ENCODE measurements around the gene ZNHIT6.

The ZNHIT6 gene

GRCh38 chr1:85624361-85624760 lies 83.9 kb downstream of the ZNHIT6 start:
- in situ Hi-C loops (cut with HindIII; ENCODE audit: low sequenced_read_pairs) = no loop called here

DNA sequence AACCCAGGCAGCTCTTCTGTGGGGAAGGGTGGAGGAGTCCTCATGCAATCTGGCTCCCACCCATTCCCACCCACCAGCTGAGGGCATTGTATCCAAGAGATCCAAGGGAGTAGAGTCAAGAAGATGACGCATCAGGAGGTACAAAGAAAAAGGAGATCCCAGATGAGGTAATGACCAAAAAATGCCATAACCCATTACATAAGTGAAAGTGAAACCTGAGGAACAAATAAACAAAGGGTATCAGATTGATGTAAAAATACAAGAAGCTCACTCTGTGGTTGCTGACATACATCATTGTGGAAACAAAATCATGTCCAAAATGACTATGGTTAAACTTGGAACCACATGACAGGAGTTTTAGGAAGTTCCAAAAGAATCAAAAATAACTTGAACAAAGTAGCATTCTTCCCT lies 85.2 kb downstream of the ZNHIT6 start:
- in situ Hi-C loops (cut with HindIII; ENCODE audit: low sequenced_read_pairs) = no loop called here

DNA sequence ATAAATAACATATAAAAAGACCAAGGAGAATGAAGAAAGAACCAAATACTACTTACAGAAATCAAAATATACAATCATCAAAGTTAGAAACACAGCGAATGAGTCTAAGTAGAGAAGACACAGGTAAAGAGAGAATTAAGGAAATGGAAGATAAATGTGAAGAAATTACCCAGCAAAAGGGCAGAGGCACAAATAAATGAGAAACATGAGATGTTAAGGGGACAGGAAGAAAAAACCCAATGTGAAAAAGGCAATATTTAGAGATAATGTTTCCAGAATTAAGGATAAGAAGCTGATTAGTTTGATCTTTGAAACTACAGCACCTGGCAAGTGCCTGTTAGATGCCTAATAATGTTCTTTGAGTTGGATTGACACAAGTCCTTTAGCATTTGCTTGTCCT lies 86.8 kb downstream of the ZNHIT6 start:
- in situ Hi-C loops (cut with HindIII; ENCODE audit: low sequenced_read_pairs) = no loop called here

DNA sequence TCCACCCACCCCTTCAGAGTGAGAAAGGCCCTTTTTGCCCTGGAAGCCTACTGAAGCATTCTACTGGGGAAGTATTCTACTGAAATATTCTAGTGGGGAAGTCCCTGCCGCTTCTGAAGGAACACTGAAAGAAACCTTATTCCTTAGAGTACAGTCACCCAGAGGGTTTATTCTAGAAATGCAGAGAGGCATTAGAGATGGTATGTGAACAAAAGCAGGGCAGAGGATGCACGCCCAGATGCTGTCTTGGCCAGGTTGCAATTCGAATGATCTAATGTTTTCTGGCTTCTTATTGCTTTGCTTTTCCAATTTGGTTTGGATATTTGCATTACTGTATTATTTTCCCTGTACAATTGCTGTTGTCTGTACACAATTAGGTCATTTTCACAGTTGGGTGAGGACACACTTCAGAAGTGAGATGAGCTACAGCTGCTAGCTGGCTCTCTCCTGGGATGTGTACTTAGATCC lies 90.6 kb downstream of the ZNHIT6 start:
- in situ Hi-C loops (cut with HindIII; ENCODE audit: low sequenced_read_pairs) = no loop called here

GRCh38 chr1:85616736-85617135 lies 91.5 kb downstream of the ZNHIT6 start:
- in situ Hi-C loops (cut with HindIII; ENCODE audit: low sequenced_read_pairs) = no loop called here

DNA sequence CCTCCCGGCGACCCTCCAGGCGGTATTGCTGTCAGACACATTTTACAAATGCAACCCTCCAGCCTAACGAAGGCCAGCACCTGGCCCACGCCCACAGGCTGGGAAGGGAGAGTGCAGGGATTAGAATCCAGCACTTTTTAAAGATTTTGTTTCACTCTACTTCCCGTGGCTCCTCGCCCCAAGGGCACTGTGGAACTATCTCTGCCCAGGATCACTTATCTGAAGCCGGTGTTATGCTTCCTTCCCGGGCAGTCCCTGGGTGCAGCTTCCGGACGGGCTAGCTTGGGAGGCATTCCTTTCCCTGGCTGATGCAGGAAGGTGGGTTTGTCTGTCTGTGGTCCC lies 91.9 kb downstream of the ZNHIT6 start:
- in situ Hi-C loops (cut with HindIII; ENCODE audit: low sequenced_read_pairs) = no loop called here

DNA sequence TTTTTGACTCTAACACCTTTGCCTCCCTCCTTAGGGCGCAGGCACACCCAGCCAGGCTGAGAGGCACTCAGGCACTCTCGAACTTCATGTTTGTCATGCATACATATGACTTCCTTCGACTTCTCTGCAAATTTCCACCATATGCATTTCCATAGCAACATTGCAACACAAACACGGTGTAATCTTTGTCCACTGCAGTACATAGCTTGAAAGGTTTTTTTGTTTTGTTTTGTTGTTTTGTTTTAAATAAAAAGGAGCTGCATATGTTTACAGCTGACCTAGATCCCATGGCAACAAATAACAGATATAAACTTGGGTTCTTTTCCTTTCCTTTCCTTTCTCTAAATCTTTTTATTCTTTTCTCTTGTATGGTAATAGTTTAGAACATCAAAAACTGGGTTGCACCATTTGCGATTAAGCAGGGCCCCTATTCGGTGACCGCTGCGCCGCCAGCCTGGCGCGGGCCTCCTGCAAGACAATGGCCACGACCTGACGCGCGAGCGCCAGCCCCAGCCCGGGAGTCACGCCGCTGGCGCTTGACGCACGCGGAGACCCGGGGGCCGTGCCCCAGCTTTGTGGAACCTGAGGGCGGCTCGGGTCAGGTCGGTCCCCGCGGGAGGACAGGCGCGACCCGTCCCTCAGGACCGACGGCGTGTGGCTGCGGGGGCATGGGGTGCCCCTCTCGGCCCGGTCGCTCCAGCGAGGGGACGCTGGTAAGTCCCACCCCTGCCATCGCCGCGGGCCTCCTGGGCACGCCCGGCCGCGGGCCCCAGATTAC lies 92.5 kb downstream of the ZNHIT6 start:
- in situ Hi-C loops (cut with HindIII; ENCODE audit: low sequenced_read_pairs) = no loop called here

- in situ Hi-C loops (cut with HindIII; ENCODE audit: low sequenced_read_pairs) = no loop called here
Measured at GRCh38 chr1:85612704-85613361, 95.4 kb downstream of the ZNHIT6 start.

DNA sequence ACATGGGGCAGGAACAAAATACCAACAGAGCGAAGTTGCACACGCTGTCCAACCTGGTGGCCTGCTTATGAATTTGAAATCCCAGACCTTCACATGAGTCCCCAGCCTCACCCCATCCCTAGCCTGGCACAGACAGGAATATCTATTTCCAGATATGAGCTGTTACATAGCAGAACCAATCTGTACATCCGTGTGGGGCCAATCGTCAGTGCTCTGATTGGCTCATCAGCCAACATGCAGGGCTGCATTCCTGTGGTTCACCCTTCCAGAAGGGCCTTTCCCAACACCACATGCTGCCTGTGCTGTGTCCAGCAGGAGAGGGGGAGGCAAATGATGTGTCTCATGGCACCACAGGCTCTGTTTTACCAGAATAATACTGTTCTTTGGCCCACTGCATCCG lies 96.4 kb downstream of the ZNHIT6 start:
- in situ Hi-C loops (cut with HindIII; ENCODE audit: low sequenced_read_pairs) = no loop called here

- in situ Hi-C loops (cut with HindIII; ENCODE audit: low sequenced_read_pairs) = no loop called here
Measured at GRCh38 chr1:85611425-85611824, 96.8 kb downstream of the ZNHIT6 start.

- in situ Hi-C loops (cut with HindIII; ENCODE audit: low sequenced_read_pairs) = no loop called here
Measured at GRCh38 chr1:85609976-85610375, 98.3 kb downstream of the ZNHIT6 start.

DNA sequence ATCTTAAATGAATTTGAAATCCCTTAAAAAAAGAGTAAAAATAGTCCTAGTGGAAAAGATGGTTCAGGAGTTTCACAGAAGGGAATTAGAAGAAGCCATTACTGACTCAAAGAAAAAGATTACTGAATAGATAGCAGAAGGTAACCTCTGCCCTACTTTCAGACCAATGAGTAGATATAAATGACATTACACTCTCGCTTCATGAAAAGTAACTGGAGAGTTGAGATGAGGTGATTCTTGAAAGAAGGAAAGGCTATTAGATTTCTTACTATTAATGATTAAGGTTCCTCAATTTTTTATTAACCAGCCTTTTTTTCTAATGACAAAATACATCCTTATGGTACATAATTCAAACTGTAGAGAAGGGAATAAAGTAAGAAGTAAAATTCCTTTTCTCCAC lies 99.4 kb downstream of the ZNHIT6 start:
- in situ Hi-C loops (cut with HindIII; ENCODE audit: low sequenced_read_pairs) = no loop called here

DNA sequence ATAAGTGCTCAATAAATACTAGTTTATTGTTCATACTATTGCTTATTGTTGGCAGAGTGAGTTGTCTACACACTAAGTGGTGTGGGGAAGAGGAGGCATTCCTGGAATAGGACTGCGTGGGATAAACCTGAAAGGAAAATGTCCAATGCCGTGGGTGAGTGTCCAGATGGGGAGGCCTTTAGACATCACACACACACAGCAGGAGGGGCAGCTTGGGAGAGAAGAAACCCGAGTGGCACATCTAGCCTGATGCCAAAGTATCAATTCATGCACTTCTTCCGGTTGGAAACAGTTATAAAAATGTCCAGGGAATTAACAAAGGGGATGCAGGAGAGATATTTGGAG lies 100.3 kb downstream of the ZNHIT6 start:
- in situ Hi-C loops (cut with HindIII; ENCODE audit: low sequenced_read_pairs) = no loop called here

DNA sequence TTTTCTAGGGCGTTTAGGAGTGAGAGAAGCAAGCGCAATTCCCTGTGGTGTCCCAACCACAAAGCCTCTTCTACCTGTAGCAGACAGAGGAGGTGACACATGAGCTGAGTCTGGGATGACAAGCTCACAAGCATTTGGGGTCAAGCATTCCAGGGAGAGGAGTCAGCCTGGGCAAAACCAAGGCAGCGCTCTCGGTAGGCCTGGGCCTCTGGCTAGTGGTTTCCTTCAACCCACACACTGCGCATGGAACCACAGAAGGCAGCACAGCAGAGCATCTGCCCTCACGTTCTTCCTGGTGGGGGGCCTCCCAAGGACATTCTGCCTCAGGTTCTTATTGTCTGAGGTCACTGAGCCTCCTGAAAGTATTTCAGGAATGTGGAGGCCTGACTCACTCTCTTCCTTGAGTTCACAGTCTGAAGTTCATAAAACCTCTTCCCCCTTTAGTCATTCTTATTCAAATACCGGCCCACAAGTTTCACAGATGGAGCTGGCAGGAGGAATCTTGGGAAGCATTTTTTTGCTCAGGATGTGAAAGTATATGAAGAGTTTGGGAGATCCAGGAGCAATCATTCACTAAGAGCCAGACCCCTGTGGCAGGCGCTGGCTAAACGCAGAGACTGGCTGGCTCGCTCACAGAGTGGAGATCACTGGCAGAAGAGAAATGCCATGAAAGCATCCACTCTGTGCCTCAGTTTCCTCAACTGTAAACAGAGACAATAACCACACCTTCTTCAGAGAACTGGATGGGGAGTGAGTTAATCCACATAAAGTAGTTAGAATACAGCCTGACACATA lies 100.9 kb downstream of the ZNHIT6 start:
- in situ Hi-C loops (cut with HindIII; ENCODE audit: low sequenced_read_pairs) = no loop called here

DNA sequence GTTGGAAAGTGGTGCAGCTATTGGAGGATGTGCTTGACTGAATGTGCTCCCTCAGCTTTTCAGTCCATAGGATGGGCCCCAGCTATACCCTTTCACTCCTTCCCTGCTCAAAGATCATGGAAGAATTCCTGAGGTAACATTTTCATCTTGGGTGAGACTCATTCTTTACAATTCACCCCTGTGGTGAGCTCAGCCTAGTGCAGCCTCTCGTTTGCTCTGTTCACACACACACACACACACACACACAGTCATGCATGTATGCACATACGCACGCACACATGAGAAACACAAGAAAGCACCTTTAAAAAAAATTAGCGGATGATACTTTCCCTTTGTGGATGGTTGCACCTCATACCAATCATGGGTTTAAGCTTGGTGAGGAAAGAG lies 101.8 kb downstream of the ZNHIT6 start:
- in situ Hi-C loops (cut with HindIII; ENCODE audit: low sequenced_read_pairs) = no loop called here

GRCh38 chr1:85605484-85606413 lies 102.5 kb downstream of the ZNHIT6 start:
- in situ Hi-C loops (cut with HindIII; ENCODE audit: low sequenced_read_pairs) = no loop called here

GRCh38 chr1:85604298-85604997 lies 103.8 kb downstream of the ZNHIT6 start:
- in situ Hi-C loops (cut with HindIII; ENCODE audit: low sequenced_read_pairs) = no loop called here

GRCh38 chr1:85603086-85603880 lies 105.0 kb downstream of the ZNHIT6 start:
- in situ Hi-C loops (cut with HindIII; ENCODE audit: low sequenced_read_pairs) = no loop called here

GRCh38 chr1:85602571-85602970 lies 105.7 kb downstream of the ZNHIT6 start:
- in situ Hi-C loops (cut with HindIII; ENCODE audit: low sequenced_read_pairs) = no loop called here
